Body of pancreas (tissue), 4 donors: ENCODE results near the gene SETBP1. TPM values are rescaled to one million over a fixed set of nuclear protein-coding genes. Genes with fewer than 3 reads are reported as not detected.

Experiments
- ATAC-seq: fragments of 150-250 bp; one replicate; pipeline ENCODE4 v1.9.1; 2016
- DNase-seq, 4 donors: peaks; one replicate each; pipeline ENCODE4 v3.0.0-alpha.2; 2019
- H3K27ac ChIP-seq, 4 donors: fragments of 200-600 bp; sonication (generic); 1 replicate in 3 of 4; 2 replicates in 1 of 4; pipeline versions ENCODE4 v1.5.1 to v1.6.1; 2016 to 2019; ENCODE audit warnings: mild to moderate bottlenecking in 1 of 4, mixed read lengths in 1 of 4, moderate library complexity in 1 of 4
- H3K27me3 ChIP-seq, 2 donors: fragments of 200-600 bp; sonication (generic); one replicate each; pipeline ENCODE4 v1.6.0; 2016; ENCODE audit warnings: mild to moderate bottlenecking in 1 of 2
- H3K36me3 ChIP-seq, 2 donors: fragments of 200-600 bp; sonication (generic); replicated peaks in 1 of 2; 2 replicates each; pipeline ENCODE4 v1.5.1; 2016; ENCODE audit warnings: low read depth in 2 of 2; ENCODE audit not compliant: insufficient read depth in 1 of 2
- H3K4me1 ChIP-seq: fragments of 200-600 bp; sonication (generic); one replicate; pipeline ENCODE4 v1.6.0; 2016
- H3K4me3 ChIP-seq, 2 donors: fragments of 200-600 bp; sonication (generic); 1 replicate in 1 of 2; 2 replicates in 1 of 2; pipeline ENCODE4 v1.5.1; 2016 to 2019
- H3K9me3 ChIP-seq, 3 donors: fragments of 200-600 bp; sonication (generic); 1 replicate in 2 of 3; 2 replicates in 1 of 3; pipeline ENCODE4 v1.5.1; 2016
- POLR2A ChIP-seq, 3 donors: fragments of 450-650 bp; IDR thresholded peaks; one replicate each; pipeline ENCODE4 v1.6.1; 2016; ENCODE audit warnings: antibody characterized with exemption in 3 of 3, mild to moderate bottlenecking in 2 of 3
- WGBS, 2 donors: methylation state at CpG; one replicate each; pipeline ENCODE4 v1.1.5; 2017; 5-methylcytosine and 5-hydroxymethylcytosine counted together
- intact Hi-C: fragments of 100-400 bp; cut with DNase I; formaldehyde crosslinking; loops from one replicate; pipeline ENCODE4 v1.15.1; 2023
- total RNA-seq, 2 donors: library from RNA; depleted of rRNA; stranded (reverse); fragments of >200 nt; gene quantifications; one replicate each; pipeline ENCODE4 v1.1.0, GENCODE V29; 2016
- TF ChIP-seq, protein P1 (sequence below), 7 experiments: fragments of 450-650 bp in 4 of 7; fragments of 200-600 bp in 3 of 7; sonication (generic) in 3 of 7; IDR thresholded peaks; one replicate each; pipeline ENCODE4 v1.5.1; 2016 to 2019; ENCODE audit warnings: antibody characterized with exemption in 7 of 7

SETBP1 gene
- total RNA-seq, 2 donors from 2014 or later, result 23.6 to 37.2 TPM

- DNase-seq, result peak in 1 of 4 donors; percentile 26
- Histone ChIP-seq H3K27me3 (no peaks in the 10 kb centered on the region), H3K4me1 (peaks cover 36% of the 10 kb centered on the region), H3K27ac (peak overlapping the region in 1 of 4 donors; percentile 4), H3K4me3 (no peak overlapping the region), H3K9me3 (no peaks in the 10 kb centered on the region), H3K36me3 (no peaks in the 10 kb centered on the region)
- WGBS, 2 donors, result 57 to 68% methylated on average over 9 of the region's 9 CpGs
- ATAC-seq, result no peak
- intact Hi-C loops, result no loop called here
- TF ChIP-seq, protein P1, sequence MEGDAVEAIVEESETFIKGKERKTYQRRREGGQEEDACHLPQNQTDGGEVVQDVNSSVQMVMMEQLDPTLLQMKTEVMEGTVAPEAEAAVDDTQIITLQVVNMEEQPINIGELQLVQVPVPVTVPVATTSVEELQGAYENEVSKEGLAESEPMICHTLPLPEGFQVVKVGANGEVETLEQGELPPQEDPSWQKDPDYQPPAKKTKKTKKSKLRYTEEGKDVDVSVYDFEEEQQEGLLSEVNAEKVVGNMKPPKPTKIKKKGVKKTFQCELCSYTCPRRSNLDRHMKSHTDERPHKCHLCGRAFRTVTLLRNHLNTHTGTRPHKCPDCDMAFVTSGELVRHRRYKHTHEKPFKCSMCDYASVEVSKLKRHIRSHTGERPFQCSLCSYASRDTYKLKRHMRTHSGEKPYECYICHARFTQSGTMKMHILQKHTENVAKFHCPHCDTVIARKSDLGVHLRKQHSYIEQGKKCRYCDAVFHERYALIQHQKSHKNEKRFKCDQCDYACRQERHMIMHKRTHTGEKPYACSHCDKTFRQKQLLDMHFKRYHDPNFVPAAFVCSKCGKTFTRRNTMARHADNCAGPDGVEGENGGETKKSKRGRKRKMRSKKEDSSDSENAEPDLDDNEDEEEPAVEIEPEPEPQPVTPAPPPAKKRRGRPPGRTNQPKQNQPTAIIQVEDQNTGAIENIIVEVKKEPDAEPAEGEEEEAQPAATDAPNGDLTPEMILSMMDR (IDR thresholded peaks at IDR 0.05), result no peak
- TF ChIP-seq POLR2A (IDR thresholded peaks at IDR 0.05), result no peak
These were observed 28.8 kb downstream of the SETBP1 start for GRCh38 chr18:44709307-44710126.

GRCh38 chr18:44710931-44711330 lies 30.2 kb downstream of the SETBP1 start:
- TF ChIP-seq, protein P1 (IDR thresholded peaks at IDR 0.05), result no peak
- no peak for TF ChIP-seq POLR2A (IDR thresholded peaks at IDR 0.05)
- no peak overlapping the region for H3K4me3 ChIP-seq
- H3K4me1 ChIP-seq, result peaks cover 43% of the 10 kb centered on the region
- ATAC-seq (no peak), DNase-seq (no peak)
- H3K27ac ChIP-seq, result no peak overlapping the region
- no peaks in the 10 kb centered on the region for H3K27me3 ChIP-seq
- no peaks in the 10 kb centered on the region for H3K36me3 ChIP-seq
- intact Hi-C loops, result no loop called here
- H3K9me3 ChIP-seq, result no peaks in the 10 kb centered on the region
- WGBS, 2 donors, result 93 to 94% methylated on average over 7 to 8 of the region's 8 CpGs

- no peak for TF ChIP-seq POLR2A (IDR thresholded peaks at IDR 0.05)
- TF ChIP-seq, protein P1 (IDR thresholded peaks at IDR 0.05), result no peak
- H3K27me3 ChIP-seq, result no peaks in the 10 kb centered on the region
- H3K9me3 ChIP-seq, result no peaks in the 10 kb centered on the region
- 53 to 58% methylated on average over 2 of the region's 2 CpGs for WGBS, 2 donors
- DNase-seq (no peak), ATAC-seq (no peak)
- no peak overlapping the region for H3K4me3 ChIP-seq
- intact Hi-C loops, result no loop called here
- H3K36me3 ChIP-seq, result no peaks in the 10 kb centered on the region
- peaks cover 40% of the 10 kb centered on the region for H3K4me1 ChIP-seq
- peak overlapping the region in 1 of 4 donors; percentile 15 for H3K27ac ChIP-seq
These were observed 31.3 kb downstream of the SETBP1 start for GRCh38 chr18:44712025-44712424.

- Histone ChIP-seq H3K36me3 (no peaks in the 10 kb centered on the region), H3K27me3 (no peaks in the 10 kb centered on the region), H3K9me3 (no peaks in the 10 kb centered on the region), H3K4me1 (peaks cover 29% of the 10 kb centered on the region), H3K4me3 (no peak overlapping the region), H3K27ac (no peak overlapping the region)
- intact Hi-C loops, result no loop called here
- TF ChIP-seq, protein P1 (IDR thresholded peaks at IDR 0.05), result no peak
- TF ChIP-seq POLR2A (IDR thresholded peaks at IDR 0.05), result no peak
- DNase-seq (no peak), ATAC-seq (no peak)
- WGBS, 2 donors, result 95 to 96% methylated on average over 3 of the region's 3 CpGs
These were observed 32.7 kb downstream of the SETBP1 start for GRCh38 chr18:44713435-44713834.

- Histone ChIP-seq H3K27ac (no peak overlapping the region), H3K4me3 (no peak overlapping the region), H3K4me1 (peaks cover 25% of the 10 kb centered on the region), H3K36me3 (no peaks in the 10 kb centered on the region), H3K9me3 (no peaks in the 10 kb centered on the region), H3K27me3 (no peaks in the 10 kb centered on the region)
- no peak for DNase-seq
- WGBS, 2 donors, result 91 to 92% methylated on average over 9 of the region's 9 CpGs
- no peak for ATAC-seq
- intact Hi-C loops, result no loop called here
- TF ChIP-seq, protein P1 (IDR thresholded peaks at IDR 0.05), result no peak
- TF ChIP-seq POLR2A (IDR thresholded peaks at IDR 0.05), result no peak
These were observed 33.7 kb downstream of the SETBP1 start for GRCh38 chr18:44714376-44714775.
